OCI-LY1 (cell line): ENCODE results near the gene GRIA1.

ENCODE experiments used
- CTCF ChIP-seq: fragments of 200-600 bp; sonication (generic), shearing (Covaris generic); IDR thresholded peaks from 2 replicates; pipeline ENCODE4 v1.5.1; 2017; ENCODE audit warnings: mild to moderate bottlenecking, antibody characterized with exemption, low read length, moderate library complexity, mixed read lengths
- EZH2 ChIP-seq: fragments of 200-600 bp; sonication (generic), shearing (Covaris generic); IDR thresholded peaks from 2 replicates; pipeline ENCODE4 v1.8.0; 2017; ENCODE audit warnings: borderline replicate concordance, mixed run types, mild to moderate bottlenecking, antibody characterized with exemption, low read length, moderate library complexity, mixed read lengths

- TF ChIP-seq CTCF (no peak), EZH2 (no peak)
These were observed 306.1 kb downstream of the GRIA1 start for GRCh38 chr5:153796527-153796926.
